ENCODE measurements around the gene EHD4. TPM values are rescaled to one million over a fixed set of nuclear protein-coding genes. Genes with fewer than 3 reads are reported as not detected.
A peak's percentile ranks its signal among the peaks of the same experiment; 100 is the strongest.

The EHD4 gene
- total RNA-seq, 1 donor from 2014 or later: 42.6 TPM

GRCh38 chr15:41921639-41922038 is 50.7 kb downstream of the EHD4 start:
- no peak for TF ChIP-seq CTCF (IDR thresholded peaks at IDR 0.05)
- no peak for DNase-seq
- Mint-ChIP-seq H3K36me3 (ENCODE audit: low read depth) (peaks cover 62% of the 10 kb centered on the region), H3K9me3 (peaks cover 7% of the 10 kb centered on the region), H3K27me3 (no peaks in the 10 kb centered on the region), H3K27ac (peak overlapping the region; percentile 21), H3K4me1 (peaks cover 64% of the 10 kb centered on the region), H3K4me3 (no peak overlapping the region)
- intact Hi-C loops (cut with micrococcal nuclease): no loop called here
- no peak for ATAC-seq (ENCODE audit: low read depth)
- ChIA-PET POLR2A (no interaction called here), CTCF (interaction anchor here (1.0 to 1.8 kb wide), 2 partner anchors 17 to 46 kb away, joined by 3 to 7 read pairs; no protein-coding TSS in a partner anchor)

GRCh38 chr15:41921167-41921566 is 51.2 kb downstream of the EHD4 start:
- Mint-ChIP-seq H3K27me3 (no peaks in the 10 kb centered on the region), H3K36me3 (ENCODE audit: low read depth) (peaks cover 67% of the 10 kb centered on the region), H3K4me3 (no peak overlapping the region), H3K9me3 (peaks cover 7% of the 10 kb centered on the region), H3K27ac (peak overlapping the region; percentile 21), H3K4me1 (peaks cover 64% of the 10 kb centered on the region)
- no peak for DNase-seq
- ChIA-PET POLR2A (no interaction called here), CTCF (interaction anchor here (1.0 kb wide), 1 partner anchor 47 kb away, joined by 3 read pairs; no protein-coding TSS in a partner anchor)
- ATAC-seq (ENCODE audit: low read depth): no peak
- no peak for TF ChIP-seq CTCF (IDR thresholded peaks at IDR 0.05)
- intact Hi-C loops (cut with micrococcal nuclease): no loop called here

DNA sequence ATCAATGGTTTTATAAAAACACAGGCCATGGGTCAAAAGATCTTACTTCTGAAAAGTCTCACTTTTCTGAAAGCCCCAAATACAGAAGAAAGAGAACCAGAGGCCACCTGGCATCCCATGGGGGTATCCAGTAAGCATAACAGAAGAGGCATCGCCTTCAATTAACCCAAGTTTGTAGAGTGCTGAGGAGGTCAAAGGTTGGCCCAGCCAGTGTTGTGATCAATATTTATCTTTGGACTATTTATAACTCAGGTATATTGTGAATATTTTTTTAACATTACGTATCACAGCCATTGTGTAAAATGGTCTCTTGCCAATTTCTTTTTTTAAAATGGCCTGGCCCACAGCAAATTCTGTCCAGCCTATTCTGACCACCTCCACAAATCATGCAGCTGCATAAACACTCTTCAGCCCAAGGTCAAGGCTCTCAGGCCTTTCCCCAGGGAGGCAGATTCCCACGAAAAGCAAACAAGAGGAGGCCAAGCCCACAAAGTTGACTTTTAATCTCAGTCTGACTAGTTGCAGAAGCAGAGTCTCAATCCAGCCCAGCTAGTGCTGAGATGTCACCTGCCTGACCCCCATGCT is 52.3 kb downstream of the EHD4 start:
- ChIA-PET CTCF (no interaction called here), POLR2A (no interaction called here)
- ATAC-seq (ENCODE audit: low read depth) (no peak), DNase-seq (no peak)
- peaks cover 59% of the 10 kb centered on the region for H3K4me1 Mint-ChIP-seq
- TF ChIP-seq CTCF (IDR thresholded peaks at IDR 0.05): no peak
- peaks cover 71% of the 10 kb centered on the region for H3K36me3 Mint-ChIP-seq (ENCODE audit: low read depth)
- intact Hi-C loops (cut with micrococcal nuclease): no loop called here
- peaks cover 7% of the 10 kb centered on the region for H3K9me3 Mint-ChIP-seq
- H3K27me3 Mint-ChIP-seq: no peaks in the 10 kb centered on the region
- H3K27ac Mint-ChIP-seq: no peak overlapping the region
- H3K4me3 Mint-ChIP-seq: no peak overlapping the region

GRCh38 chr15:41919201-41919820 is 53.0 kb downstream of the EHD4 start:
- Mint-ChIP-seq H3K27me3 (no peaks in the 10 kb centered on the region), H3K36me3 (ENCODE audit: low read depth) (peaks cover 72% of the 10 kb centered on the region), H3K9me3 (peaks cover 7% of the 10 kb centered on the region), H3K4me3 (no peak overlapping the region), H3K4me1 (peaks cover 55% of the 10 kb centered on the region), H3K27ac (no peak overlapping the region)
- TF ChIP-seq CTCF (IDR thresholded peaks at IDR 0.05): no peak
- DNase-seq: no peak
- ChIA-PET POLR2A (no interaction called here), CTCF (no interaction called here)
- no peak for ATAC-seq (ENCODE audit: low read depth)
- intact Hi-C loops (cut with micrococcal nuclease): no loop called here

DNA sequence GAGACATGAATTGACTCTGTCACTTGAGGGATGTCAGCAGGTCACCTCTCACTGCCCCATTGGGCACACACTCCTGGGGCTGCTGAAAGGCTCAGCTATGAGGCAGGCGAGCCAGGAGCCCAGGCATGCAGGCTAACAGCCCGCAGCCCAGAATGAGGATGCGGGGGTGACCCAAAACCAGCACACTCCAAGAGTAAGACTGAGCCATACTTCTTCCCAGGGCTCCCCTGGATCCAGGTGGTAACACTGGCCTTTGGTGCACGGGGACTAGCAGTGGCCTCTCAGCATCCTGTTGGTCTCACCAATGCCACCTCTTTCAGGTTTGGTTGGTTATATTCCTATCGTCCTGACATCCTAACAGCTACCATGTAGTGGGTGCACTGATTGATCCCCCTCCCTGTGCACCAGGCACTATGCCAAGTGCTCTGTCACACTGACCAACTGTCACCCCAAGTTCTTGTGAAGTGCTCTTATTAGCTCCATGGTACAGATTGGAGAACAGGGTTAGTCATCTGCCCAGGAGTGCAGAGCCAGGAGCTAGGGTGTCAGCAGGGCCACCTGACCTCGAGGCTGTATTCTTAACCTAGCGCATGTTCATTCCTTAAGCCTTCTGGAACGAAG is 53.7 kb downstream of the EHD4 start:
- no peaks in the 10 kb centered on the region for H3K27me3 Mint-ChIP-seq
- POLR2A ChIA-PET: interaction anchor here (1.0 kb wide), 1 partner anchor 53 kb away, joined by 3 read pairs; the partner anchor contains the start of gene EHD4
- intact Hi-C loops (cut with micrococcal nuclease): no loop called here
- peaks cover 48% of the 10 kb centered on the region for H3K4me1 Mint-ChIP-seq
- ATAC-seq (ENCODE audit: low read depth) (no peak), DNase-seq (no peak)
- peaks cover 73% of the 10 kb centered on the region for H3K36me3 Mint-ChIP-seq (ENCODE audit: low read depth)
- no peak overlapping the region for H3K4me3 Mint-ChIP-seq
- no peak for TF ChIP-seq CTCF (IDR thresholded peaks at IDR 0.05)
- CTCF ChIA-PET: no interaction called here
- peaks cover 7% of the 10 kb centered on the region for H3K9me3 Mint-ChIP-seq
- H3K27ac Mint-ChIP-seq: no peak overlapping the region
